ENCODE measurements around the gene SLC34A1. TPM values are rescaled to one million over a fixed set of nuclear protein-coding genes. Genes with fewer than 3 reads are reported as not detected.
A peak's percentile ranks its signal among the peaks of the same experiment; 100 is the strongest.

The SLC34A1 gene
- total RNA-seq, 4 donors from 2014 or later: not detected

DNA sequence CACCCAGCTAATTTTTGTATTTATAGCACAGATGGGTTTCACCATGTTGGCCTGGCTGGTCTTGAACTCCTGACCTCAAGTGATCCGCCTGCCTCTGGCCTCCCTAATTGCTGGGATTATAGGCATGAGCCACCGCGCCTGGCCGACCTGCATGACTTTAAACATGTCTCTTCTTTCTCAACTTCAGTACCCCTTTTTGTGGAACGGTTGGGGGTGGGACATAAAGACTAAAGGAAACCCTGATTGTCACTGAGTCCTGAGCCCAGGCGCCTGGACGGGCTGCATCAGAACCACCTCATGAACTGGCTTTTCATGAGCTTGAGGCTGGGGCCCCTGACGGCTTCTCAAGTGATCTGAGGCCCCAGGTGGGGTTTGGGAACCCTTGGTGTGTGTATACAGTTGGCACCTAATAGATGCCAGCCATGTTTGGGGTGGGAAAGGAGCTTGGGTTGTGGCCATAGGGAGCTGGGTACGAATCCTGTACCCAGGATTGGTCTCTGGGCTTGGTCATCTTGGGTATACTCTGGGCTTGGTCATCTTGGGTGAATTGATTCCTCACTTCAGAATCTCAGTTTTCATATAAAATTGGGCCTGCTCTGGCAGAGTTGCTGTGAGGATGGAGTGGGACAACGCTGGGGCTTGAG is 44.5 kb downstream of the SLC34A1 start:
- intact Hi-C loops (cut with DNase I; ENCODE audit: low total_unique reads) (no loop called here), in situ Hi-C loops (cut with MboI; ENCODE audit: low sequenced_read_pairs in 4 of 4) (no loop called here)
- peaks cover 34 to 45% of the 10 kb centered on the region in 2 donors for H3K4me1 ChIP-seq

GRCh38 chr5:177429248-177430040 is 45.2 kb downstream of the SLC34A1 start:
- peaks cover 34 to 45% of the 10 kb centered on the region in 2 donors for H3K4me1 ChIP-seq
- peak overlapping the region in 1 of 4 donors; percentile 75 for H3K27ac ChIP-seq
- no peak for ATAC-seq
- intact Hi-C loops (cut with DNase I; ENCODE audit: low total_unique reads): no loop called here
- H3K27me3 ChIP-seq: no peaks in the 10 kb centered on the region
- TF ChIP-seq POLR2A (IDR thresholded peaks at IDR 0.05): no peak
- TF ChIP-seq, protein P1, sequence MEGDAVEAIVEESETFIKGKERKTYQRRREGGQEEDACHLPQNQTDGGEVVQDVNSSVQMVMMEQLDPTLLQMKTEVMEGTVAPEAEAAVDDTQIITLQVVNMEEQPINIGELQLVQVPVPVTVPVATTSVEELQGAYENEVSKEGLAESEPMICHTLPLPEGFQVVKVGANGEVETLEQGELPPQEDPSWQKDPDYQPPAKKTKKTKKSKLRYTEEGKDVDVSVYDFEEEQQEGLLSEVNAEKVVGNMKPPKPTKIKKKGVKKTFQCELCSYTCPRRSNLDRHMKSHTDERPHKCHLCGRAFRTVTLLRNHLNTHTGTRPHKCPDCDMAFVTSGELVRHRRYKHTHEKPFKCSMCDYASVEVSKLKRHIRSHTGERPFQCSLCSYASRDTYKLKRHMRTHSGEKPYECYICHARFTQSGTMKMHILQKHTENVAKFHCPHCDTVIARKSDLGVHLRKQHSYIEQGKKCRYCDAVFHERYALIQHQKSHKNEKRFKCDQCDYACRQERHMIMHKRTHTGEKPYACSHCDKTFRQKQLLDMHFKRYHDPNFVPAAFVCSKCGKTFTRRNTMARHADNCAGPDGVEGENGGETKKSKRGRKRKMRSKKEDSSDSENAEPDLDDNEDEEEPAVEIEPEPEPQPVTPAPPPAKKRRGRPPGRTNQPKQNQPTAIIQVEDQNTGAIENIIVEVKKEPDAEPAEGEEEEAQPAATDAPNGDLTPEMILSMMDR (IDR thresholded peaks at IDR 0.05 in 4 of 5, conservative IDR thresholded peaks at IDR 0.05 in 1 of 5): no peak
- in situ Hi-C loops (cut with MboI; ENCODE audit: low sequenced_read_pairs in 4 of 4): no loop called here
- H3K36me3 ChIP-seq: peaks cover 0 to 19% of the 10 kb centered on the region in 2 donors
- no peaks in the 10 kb centered on the region for H3K9me3 ChIP-seq
- H3K4me3 ChIP-seq: no peak overlapping the region
- peak; percentile 43 to 60 for DNase-seq

More for the DNA sequence above, 44.5 kb downstream of the SLC34A1 start:
- ATAC-seq (no peak), DNase-seq (no peak)
- Histone ChIP-seq H3K27me3 (no peaks in the 10 kb centered on the region), H3K4me3 (no peak overlapping the region), H3K36me3 (peaks cover 0 to 12% of the 10 kb centered on the region in 2 donors), H3K27ac (peak overlapping the region in 1 of 4 donors; percentile 75), H3K9me3 (no peaks in the 10 kb centered on the region)
- no peak for TF ChIP-seq POLR2A (IDR thresholded peaks at IDR 0.05)
- TF ChIP-seq, protein P1 (IDR thresholded peaks at IDR 0.05 in 4 of 5, conservative IDR thresholded peaks at IDR 0.05 in 1 of 5): no peak

- H3K27ac ChIP-seq: peak overlapping the region in 1 of 4 donors; percentile 32
- intact Hi-C loops (cut with DNase I; ENCODE audit: low total_unique reads): no loop called here
- in situ Hi-C loops (cut with MboI; ENCODE audit: low sequenced_read_pairs in 4 of 4): no loop called here
- H3K36me3 ChIP-seq: peaks cover 0 to 28% of the 10 kb centered on the region in 2 donors
- H3K9me3 ChIP-seq: no peaks in the 10 kb centered on the region
- DNase-seq (no peak), ATAC-seq (no peak)
- TF ChIP-seq, protein P1 (IDR thresholded peaks at IDR 0.05 in 4 of 5, conservative IDR thresholded peaks at IDR 0.05 in 1 of 5): no peak
- H3K27me3 ChIP-seq: no peaks in the 10 kb centered on the region
- H3K4me1 ChIP-seq: peaks cover 34 to 44% of the 10 kb centered on the region in 2 donors
- no peak overlapping the region for H3K4me3 ChIP-seq
Measured at GRCh38 chr5:177430140-177430951, 46.1 kb downstream of the SLC34A1 start.

GRCh38 chr5:177430972-177431316 is 46.7 kb downstream of the SLC34A1 start:
- ATAC-seq (no peak), DNase-seq (no peak)
- Histone ChIP-seq H3K36me3 (peaks cover 0 to 34% of the 10 kb centered on the region in 2 donors), H3K4me3 (no peak overlapping the region), H3K27me3 (no peaks in the 10 kb centered on the region), H3K27ac (peak overlapping the region in 2 of 4 donors; percentile 32 to 61), H3K9me3 (no peaks in the 10 kb centered on the region), H3K4me1 (peaks cover 31 to 39% of the 10 kb centered on the region in 2 donors)
- TF ChIP-seq POLR2A (IDR thresholded peaks at IDR 0.05): no peak
- TF ChIP-seq, protein P1 (IDR thresholded peaks at IDR 0.05 in 4 of 5, conservative IDR thresholded peaks at IDR 0.05 in 1 of 5): no peak
- in situ Hi-C loops (cut with MboI; ENCODE audit: low sequenced_read_pairs in 4 of 4): no loop called here
- intact Hi-C loops (cut with DNase I; ENCODE audit: low total_unique reads): no loop called here
